Heart left ventricle (tissue), 13 donors: ENCODE data around the gene MCCC2.

Source experiments
- CTCF ChIP-seq, 12 donors: fragments of 200-600 bp; sonication (generic) in 4 of 12; IDR thresholded peaks; one replicate each; pipeline versions ENCODE4 v1.5.0 to v1.8.0; 2018 to 2022; ENCODE audit warnings: antibody characterized with exemption in 12 of 12, mild to moderate bottlenecking in 5 of 12
- POLR2A ChIP-seq, 2 donors: fragments of 450-650 bp; IDR thresholded peaks; one replicate each; pipeline ENCODE4 v1.6.1; 2017; ENCODE audit warnings: antibody characterized with exemption in 2 of 2, mild to moderate bottlenecking in 2 of 2, moderate library complexity in 2 of 2
- donor health status: ischemic (EF 13 %, LVEDD 7.1; RV severe dilation, severe dysfunction).
- donor health status: DM: no; HTN: yes; CAD: no.
- donor health status: DM: no; HTN: no; CAD: no.
- donor health status: ischemic (EF 25% LVEDD 6.9; RV normal size, moderate dysfunction).
- donor health status: ischemic (EF 25% LVEDD 5.7; RV mildly dilated, moderate dysfunction).
- donor health status: ischemic (EF 35%, LVEDD 5.7; RV mildly dilated, moderate dysfunction).
- donor health status: nonischemic (EF 11% LVEDD 7.7; RV severe dilation, severe dysfunction).
- donor health status: DM: yes; HTN: yes; CAD: no.
- donor health status: PGD.
- donor health status: ischemic (EF 29% LVEDD 5.4; RV normal size, mild dysfunction).
- donor health status: nonischemic (EF 23%, LVEDD 6.1; RV moderate dilation, normal function).

- TF ChIP-seq CTCF (IDR thresholded peaks at IDR 0.05): no peak
- no peak for TF ChIP-seq POLR2A (IDR thresholded peaks at IDR 0.05)
Observed at GRCh38 chr5:71563161-71563560, 24.0 kb upstream of the MCCC2 start.
